HG02885 (cell line): Measurements from ENCODE around the gene GIMD1.
A peak's percentile ranks its signal among the peaks of the same experiment; 100 is the strongest.
"Not testable (repeated sequence)": the region's sequence is repeated elsewhere in the genome, so short reads cannot be mapped to it uniquely, and the experiment has no call there.

Experiments used
- ATAC-seq: cut with Tn5 transposase; IDR thresholded peaks from one replicate; pipeline ENCODE4 v1.9.1; 2021; ENCODE audit warnings: mild to moderate bottlenecking; ENCODE audit not compliant: unreplicated experiment, poor library complexity

Gene GIMD1

DNA sequence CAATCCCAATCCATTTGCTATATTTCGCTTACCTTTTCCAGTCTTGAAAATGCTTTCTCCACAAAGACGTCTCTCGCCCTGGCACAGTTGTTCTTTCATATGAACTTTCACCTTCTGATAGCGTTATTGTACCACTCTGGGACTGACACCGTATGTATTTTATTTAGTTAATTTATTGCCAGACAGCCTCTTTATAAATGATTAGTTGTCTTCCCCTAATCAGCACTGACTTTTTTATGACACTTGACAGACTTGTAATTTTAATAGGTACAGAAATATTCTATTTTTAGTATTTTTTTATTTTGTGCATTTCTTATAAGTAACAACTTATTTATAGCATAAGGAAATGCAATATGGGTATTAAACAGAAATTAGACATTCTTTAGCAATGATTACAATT is at the start of gene GIMD1:
Gene GIMD1 (minus strand): TSS at position 101 of the 400 bp plus-strand sequence. CDS start 1,343 bp downstream, outside the sequence.
- no peak for ATAC-seq

DNA sequence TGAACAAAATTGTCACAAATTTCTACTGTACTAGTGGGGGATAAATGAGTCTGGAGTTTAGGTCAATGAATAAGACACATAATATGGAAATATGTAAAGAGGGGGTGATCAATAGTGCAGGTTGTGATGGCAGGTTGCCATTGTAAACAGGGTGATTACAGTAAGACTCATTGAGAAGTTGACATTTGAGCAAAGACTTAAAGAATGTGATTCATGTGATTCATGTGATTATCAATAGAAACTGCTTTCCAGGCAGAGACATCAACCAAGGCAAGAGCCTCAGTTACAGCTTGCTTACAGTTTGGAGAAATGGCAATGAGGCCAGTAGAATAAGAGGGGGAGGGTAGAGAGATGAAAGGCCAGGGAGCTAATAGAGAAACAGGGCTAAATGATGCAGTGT is 45.8 kb upstream of the GIMD1 start:
- ATAC-seq = no peak

DNA sequence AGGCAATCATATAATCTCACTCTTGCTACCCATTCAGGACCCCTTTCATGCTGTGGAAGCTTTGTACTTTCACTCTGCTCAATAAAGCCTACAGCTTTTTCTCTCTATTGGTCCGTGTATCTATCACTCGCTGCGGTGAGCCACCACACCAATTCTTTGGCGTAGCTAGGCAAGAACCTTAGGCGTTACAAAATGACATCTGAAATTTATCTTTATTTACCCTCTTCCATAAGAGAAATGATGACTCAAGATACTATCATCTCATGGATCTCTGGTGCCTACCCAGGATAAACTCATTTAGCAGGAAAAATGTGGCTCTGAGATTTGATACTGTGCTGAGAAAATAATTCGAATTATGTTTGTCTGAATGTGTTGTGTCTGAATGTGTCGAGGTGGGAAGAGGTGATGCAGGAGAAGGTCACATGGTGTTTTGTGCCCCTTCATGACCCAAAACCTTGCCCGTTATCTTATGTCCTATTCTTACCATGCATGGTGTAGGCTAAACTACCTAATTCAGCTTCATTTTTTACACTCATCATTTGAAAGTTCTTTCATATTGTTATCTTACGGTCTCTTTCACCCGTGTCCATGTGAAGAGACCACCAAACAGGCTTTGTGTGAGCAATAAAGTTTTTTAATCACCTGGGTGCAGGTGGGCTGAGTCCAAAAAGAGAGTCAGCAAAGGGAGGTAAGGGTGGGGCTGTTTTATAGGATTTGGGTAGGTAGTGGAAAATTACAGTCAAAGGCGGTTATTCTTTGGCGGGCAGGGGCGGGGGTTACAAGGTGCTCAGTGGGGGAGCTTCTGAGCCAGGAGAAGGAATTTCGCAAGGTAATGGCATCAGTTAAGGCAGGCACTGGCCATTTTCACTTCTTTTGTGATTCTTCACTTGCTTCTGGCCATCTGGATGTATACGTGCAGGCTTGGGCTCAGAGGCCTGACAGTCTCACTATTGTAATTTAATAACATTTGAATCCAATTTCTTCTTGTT is 41.6 kb upstream of the GIMD1 start:
- ATAC-seq = no peak

DNA sequence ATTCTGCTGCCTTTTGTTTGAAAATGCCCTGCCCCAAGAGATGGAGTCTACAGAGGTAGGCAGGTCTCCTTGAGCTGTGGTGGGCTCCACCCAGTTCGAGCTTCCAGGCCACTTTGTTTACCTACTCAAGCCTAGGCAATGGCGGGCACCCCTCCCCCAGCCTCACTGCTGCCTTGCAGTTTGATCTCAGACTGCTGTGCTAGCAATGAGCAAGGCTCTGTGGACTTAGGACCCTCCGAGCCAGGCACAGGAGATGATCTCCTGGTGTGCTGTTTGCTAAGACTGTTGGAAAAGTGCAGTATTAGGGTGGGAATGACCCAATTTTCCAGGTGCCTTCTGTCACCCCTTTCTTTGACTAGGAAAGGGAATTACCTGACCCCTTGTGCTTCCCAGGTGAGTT is 39.4 kb upstream of the GIMD1 start:
- not testable (repeated sequence) for ATAC-seq

DNA sequence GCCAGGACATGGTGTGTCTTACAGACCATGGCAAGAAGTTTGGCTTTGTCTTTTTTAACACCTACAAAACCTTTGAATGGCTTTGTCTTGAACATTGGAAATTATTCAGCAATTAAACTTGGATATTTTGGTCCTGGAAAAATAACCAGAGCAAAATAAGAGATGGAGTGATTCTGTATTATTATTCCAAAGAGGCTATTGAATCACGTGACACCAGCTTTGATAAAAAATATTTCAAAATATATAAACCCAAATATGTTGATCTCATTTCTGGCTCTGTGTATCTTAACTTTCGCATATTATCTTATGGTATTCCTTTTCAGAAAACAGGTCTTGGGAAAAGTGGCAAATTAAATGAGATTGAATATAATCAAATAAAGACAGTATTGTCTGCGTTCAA is 32.6 kb upstream of the GIMD1 start:
- no peak for ATAC-seq

DNA sequence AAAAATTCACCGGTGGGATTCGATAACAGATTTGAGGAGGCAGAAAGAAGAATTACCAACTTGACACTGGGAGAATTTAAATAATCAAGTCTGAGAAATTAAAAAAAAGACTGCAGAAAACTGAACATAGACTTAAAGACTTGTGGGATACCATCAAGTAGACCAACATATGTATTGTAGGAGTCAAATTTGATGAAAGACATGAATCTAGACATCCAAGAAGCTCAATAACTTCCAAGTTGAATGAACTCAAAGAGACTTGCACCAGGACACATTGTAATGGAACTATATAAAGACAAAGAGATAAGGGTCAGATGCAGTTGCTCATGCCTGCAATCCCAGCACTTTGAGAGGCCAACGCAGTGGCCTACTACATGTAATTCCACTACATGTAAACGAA is 30.3 kb upstream of the GIMD1 start:
- not testable (repeated sequence) for ATAC-seq

DNA sequence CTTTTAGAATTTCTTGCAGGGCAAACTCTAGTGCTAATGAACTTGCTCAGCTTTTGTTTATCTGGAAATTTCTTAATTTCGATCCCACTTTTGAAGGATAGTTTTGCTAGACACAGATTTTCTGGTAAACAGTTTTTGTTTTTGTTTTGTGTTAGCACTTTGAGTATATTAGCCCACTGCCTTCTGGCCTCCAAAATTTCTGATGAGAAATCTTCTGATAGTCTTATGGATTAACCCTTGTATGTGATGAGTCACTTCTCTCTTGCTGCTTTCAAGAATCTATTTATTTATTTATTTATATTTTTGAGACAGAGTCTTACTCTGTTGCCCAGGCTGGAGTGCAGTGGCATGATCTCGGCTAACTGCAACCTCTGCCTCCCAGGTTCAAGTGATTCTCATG is 27.0 kb upstream of the GIMD1 start:
- ATAC-seq = no peak

DNA sequence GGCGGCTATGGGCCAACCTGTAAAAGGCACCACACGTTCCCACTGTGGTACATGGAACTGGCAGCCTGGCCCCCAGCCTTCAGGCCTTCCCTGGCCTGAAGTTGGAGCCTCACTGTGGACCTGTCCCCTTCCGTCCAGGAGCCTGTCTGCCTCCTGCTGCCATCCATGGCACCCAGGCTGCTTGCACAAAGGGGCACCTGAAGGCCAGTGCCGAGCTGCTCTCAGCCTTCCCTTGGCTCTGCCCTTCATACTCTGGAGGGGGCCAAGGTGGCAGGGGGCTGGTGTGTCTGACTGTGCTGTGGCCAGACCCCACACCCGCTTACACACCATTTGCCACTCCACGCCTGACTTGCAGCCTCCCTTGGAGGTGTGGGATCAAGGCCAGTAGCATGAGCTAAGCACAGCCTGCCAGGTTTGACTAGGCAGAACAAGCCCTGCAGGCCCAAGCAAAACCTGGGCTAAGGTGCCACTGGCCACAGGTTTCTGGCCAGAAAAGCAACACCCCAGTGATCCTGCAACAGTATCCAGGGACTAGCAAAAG is 17.3 kb upstream of the GIMD1 start:
- ATAC-seq = no peak

DNA sequence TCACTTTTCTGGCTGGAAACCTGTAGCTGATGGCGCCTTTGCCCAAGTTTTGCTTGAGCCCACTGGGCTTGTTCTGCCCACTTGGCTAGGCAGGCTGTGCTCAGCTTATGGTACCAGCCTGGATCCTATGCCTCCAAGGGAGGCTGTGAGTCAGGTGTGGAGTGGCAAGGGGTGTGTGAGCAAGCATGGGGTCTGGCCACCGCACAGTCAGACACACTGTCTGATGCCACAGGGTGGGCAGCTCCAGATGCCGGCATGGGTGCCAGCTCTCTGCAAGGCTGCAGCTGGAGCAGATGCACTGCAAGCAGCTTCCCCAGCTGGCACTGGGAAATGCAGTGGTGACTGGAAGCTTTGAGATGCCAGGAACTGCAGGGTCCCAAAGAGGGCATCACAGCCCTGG is 16.3 kb upstream of the GIMD1 start:
- ATAC-seq = no peak

DNA sequence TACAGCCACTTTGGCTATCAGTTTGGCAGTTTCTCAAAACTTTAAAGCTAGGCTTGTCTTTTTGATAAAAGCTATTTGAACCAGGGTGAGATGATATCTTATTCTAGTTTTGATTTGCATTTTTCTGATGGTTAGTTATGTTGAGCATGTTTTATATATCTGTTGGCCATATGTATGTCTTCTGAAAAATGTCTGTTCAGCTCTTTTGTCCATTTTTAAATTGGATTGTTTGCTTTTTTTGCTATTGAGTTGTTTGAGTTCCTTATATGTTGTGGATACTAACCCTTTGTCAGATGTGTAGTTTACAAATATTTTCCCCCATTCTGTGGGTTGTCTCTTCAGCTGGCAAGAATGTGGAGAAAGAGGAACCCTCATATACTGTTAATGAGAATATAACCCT is 11.6 kb upstream of the GIMD1 start:
- ATAC-seq = no peak

DNA sequence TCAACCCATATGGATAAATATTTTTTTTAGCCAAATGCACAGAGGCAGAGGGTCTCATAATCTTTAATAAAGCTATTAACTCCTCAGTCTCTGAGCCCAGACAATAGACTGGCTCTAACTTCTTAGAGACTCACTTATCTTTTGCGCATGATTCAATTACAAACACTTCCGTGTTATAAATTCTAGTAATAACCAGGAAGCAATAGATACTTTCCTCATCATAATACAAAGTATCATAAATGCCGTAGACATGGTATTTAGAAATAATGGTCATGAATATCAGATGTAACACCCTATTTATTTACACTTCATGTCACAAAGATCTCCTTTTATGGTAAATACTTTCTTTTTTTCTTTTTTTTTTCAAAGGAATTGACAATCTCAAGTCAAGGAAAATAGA is 4.4 kb upstream of the GIMD1 start:
- ATAC-seq = no peak

DNA sequence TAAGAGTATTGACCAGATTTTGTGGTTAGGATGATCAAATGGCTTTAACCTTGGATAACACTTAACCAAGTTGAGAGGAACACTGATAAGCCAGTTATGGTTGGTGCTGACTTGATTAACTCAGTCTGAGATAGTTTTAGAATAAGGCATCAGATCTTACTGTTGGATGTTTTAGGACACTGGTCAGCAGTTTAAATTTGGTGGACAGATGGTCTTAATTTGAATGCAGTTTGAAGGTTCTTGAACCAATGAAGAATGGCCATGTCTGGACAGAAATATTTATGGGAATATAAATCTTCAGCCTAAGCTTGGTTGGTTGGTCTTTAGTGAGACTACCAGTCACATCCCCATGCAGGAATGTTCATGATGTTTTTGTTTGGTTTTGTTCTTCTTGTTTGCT is 2.6 kb upstream of the GIMD1 start:
- no peak for ATAC-seq

DNA sequence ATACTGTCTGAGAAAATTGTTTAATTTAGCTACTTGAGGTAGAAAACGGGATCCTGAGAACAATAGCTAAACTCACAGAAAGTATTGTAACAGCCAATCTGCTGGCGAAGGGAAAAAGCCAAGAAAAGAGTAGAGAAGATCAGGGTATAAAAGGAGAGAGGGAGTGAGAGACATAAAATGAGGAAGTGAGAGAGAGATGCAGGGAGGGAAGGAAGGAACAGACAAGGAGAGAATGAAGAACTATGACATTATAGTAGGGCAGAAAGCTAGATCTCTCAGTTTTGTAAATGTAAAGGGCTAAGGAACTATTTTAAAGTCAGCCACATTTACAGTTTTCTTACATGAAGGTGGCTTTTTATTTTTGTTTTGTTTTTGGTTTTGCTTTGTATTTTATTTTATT is 1.6 kb upstream of the GIMD1 start:
- no peak for ATAC-seq

DNA sequence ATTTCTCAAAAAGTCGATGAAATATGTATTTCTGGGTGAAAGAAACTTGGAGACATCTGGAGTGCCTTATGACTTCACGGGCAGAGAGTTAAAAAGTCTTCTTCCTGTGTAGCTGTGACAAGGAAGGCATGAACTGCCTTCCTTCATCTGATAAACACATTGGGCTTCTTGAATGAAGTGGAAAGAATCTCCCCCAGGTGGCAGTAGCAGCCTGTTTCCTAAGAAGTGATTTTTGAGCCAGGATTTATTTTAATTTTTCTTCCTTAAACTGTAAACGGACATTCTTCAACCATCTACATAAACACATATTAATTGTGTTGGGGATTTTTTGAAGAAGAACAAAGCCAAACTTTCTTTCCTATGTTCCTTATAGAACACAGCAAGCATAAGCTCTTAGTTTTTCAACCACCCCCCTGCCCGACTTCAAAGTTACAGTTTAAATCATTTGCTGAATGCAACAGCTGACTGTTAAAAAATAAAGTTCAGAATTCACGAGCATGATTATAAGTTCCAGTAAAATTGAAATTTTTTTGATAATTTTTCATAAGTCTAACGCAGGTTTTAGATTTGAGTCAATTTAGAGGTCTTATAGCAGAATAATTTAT is 980 bp upstream of the GIMD1 start:
- peak; percentile 77 for ATAC-seq

DNA sequence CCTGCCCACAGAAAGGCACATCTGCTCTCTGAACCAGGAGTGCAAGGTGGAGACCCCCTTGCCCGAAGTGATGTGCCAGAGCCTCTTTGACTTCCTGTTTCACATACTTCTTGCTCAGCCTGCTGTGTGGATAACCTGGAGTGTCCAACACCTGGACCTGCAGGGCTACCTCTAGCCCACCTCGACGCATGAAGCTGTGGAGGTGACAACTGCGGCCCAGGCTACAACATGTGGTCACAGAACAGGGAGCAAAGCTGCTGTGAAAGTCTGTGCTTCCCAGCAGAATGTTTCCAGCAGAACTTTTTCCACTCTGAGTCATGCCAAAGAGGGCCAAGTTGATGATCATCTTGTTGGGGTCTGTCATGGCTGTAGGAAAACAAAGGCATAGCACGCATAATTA is 1.5 kb downstream of the GIMD1 start:
- ATAC-seq = no peak

DNA sequence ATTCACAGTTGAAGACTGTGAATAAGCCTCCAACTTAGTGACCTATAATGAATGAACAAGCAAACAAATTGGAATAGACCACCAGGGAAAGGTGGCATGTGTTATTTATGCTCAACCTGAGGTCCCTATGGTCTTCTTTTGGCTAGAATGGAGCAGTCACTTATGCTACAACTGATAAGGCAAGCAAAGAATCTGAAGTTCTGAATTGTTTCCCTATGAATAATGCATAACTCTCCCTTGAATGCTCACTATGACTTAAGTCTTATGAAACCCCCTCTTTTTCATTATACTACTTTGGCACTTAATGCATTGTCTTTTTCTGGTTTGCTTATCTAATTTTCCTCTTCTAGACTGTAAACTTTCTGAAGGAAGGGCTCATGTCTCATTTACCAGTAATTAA is 2.6 kb downstream of the GIMD1 start:
- no peak for ATAC-seq

DNA sequence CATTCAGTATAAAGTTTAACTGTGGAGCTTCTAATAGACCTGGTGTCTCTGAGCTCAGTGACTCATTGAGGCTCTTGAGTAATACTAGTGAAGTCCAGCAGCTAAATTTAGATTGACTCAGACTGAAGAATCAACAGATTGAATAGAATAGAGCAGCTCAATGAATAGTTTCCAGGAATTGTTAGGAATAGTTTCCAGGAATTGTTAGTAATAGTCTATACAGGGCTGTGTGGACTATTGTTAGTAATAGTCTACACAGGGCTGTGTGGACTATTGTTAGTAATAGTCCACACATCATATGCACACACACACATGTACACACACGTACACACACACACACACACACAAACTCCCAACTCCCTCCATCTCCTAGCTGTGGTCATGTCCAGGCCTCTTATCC is 3.0 kb downstream of the GIMD1 start:
- no peak for ATAC-seq

DNA sequence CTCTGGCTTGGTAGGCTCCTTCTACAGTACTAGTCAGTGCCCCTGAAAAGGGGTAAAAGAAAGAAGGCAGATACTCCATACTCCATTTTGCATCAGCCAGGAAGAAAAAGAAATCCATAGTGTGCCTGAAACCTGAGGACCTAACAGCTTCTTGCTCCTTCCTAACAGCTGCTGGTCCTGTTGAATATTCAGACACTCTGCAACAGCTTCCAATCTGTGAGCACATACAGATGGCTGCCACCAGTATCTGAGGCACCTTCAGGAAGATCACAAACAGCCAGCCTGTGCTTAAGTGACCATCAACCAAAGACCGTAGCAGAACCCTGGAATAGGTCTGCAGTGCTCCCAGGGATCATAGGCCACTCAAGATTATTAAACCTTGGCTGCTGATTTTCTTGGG is 4.3 kb downstream of the GIMD1 start:
- no peak for ATAC-seq

DNA sequence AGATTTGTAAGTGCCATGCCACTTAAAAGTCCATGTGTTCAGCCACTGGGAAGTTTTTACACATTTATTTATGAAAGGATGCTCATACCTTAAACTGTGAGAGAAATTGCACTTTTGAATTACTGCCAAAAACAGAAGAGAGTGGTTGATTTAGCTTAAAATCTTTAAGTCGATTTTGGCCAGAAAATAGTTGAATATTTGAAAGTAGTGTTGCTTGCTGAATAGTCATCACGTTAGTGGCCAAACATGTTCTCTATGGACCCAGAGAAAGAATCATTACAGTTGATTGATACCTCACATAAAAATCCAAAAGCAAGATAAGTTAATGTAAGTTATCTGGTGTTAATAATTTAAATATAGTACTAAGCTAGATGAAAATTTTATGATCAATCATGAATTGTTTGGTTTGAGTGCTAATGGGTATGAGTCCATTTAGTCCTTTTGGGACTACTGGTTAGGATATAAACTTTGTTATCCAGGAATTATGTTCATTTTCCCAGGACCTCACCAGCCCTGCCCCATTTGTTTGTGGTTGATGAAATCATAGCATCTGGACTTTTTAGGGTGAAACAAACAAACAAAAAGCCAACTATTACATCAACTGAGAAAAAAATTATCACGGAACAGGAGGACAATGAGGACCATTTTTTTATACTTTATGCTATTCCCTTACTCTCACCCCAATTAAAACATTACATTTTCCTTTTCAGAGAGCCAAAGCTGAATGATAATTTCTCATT is 6.3 kb downstream of the GIMD1 start:
- no peak for ATAC-seq

DNA sequence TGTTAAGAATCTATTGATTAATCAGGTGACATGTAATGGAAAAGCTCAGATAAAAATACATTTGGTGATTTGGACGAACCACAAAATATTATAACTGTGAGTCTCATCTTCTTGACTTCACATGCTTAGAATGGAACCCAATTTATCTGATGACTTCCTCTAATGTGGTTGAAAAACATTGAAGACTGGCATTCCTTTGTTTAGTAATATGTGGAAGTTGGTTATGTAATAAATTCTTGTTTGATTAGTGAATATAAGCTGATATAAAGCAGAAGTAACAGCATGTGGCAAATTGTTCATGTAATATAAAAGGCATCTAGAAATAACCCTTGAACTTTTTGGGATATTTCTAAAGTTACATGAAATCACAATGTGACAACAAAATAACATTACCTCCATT is 9.7 kb downstream of the GIMD1 start:
- ATAC-seq = no peak

DNA sequence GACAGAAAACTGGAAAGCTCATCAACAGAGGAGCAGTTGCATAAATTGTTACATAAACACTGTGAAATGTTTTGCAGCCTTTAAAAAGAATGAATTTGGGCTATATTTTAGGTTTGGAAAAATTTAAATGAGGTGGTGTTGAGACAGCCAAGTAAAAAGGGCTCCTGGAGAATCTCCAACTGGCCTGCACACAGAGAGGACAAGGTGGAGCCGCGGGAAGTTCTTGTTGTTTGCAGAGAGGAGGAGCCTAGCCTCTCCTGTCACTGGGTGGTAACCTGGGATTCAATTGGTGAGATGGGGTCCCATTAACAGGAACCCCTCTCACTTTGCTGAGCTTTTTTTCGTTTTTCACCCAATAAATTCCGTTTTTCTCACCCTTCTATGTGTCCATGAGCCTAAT is 13.4 kb downstream of the GIMD1 start:
- ATAC-seq = no peak
